DND-41 (cell line): Measurements from ENCODE around the gene RAD50.

Experiments used
- ATAC-seq: fragments of 200-7000 bp; cut with Tn5 transposase; 3 replicates; pipeline ENCODE4 v1.9.1; 2021; ENCODE audit warnings: low read depth; ENCODE audit not compliant: insufficient read depth
- DNase-seq: peaks from one replicate; pipeline ENCODE4 v3.0.0-alpha.2; 2020
- H2AFZ ChIP-seq: 2 replicates; pipeline ENCODE4 v1.6.0; 2012; ENCODE audit warnings: low read depth, low read length
- H3K27ac ChIP-seq: 2 replicates; pipeline ENCODE4 v1.5.1; 2012; ENCODE audit warnings: low read length, inconsistent platforms
- H3K27me3 ChIP-seq: fragments of 200-600 bp; sonication (generic); 2 replicates; pipeline ENCODE4 v1.6.0; 2012; ENCODE audit warnings: low read length, mild to moderate bottlenecking, inconsistent platforms; ENCODE audit not compliant: insufficient read depth, poor library complexity
- H3K36me3 ChIP-seq: 2 replicates; pipeline ENCODE4 v1.5.1; 2012; ENCODE audit warnings: low read length, inconsistent platforms; ENCODE audit not compliant: insufficient read depth
- H3K4me1 ChIP-seq: 2 replicates; pipeline ENCODE4 v1.5.1; 2012; ENCODE audit warnings: mild to moderate bottlenecking, low read length; ENCODE audit not compliant: insufficient read depth
- H3K4me2 ChIP-seq: 2 replicates; pipeline ENCODE4 v1.6.0; 2012; ENCODE audit warnings: mild to moderate bottlenecking, moderate library complexity, low read length, inconsistent platforms; ENCODE audit not compliant: insufficient read depth
- H3K4me3 ChIP-seq, 2 experiments: fragments of 200-600 bp in 1 of 2; shearing (Covaris generic) in 1 of 2; 2 replicates each; pipeline ENCODE4 v1.5.1; 2012 to 2016; ENCODE audit warnings: inconsistent platforms in 2 of 2, low read length in 2 of 2, mild to moderate bottlenecking in 2 of 2, low read depth in 1 of 2, moderate library complexity in 1 of 2
- H3K79me2 ChIP-seq: 2 replicates; pipeline ENCODE4 v1.6.0; 2012; ENCODE audit warnings: low read length, inconsistent platforms; ENCODE audit not compliant: insufficient read depth
- H3K9ac ChIP-seq: 2 replicates; pipeline ENCODE4 v1.6.0; 2012; ENCODE audit warnings: low read depth, mild to moderate bottlenecking, inconsistent platforms, low read length, moderate library complexity
- H3K9me3 ChIP-seq: 2 replicates; pipeline ENCODE4 v1.5.1; 2012; ENCODE audit warnings: low read length, moderate library complexity, mild to moderate bottlenecking, inconsistent platforms; ENCODE audit not compliant: insufficient read depth, severe bottlenecking
- H4K20me1 ChIP-seq: 2 replicates; pipeline ENCODE4 v1.6.0; 2012; ENCODE audit warnings: low read length; ENCODE audit not compliant: insufficient read depth
- EZH2 ChIP-seq: IDR thresholded peaks from 3 replicates; pipeline ENCODE4 v1.6.1; 2012; ENCODE audit warnings: borderline replicate concordance, low read depth, mild to moderate bottlenecking, moderate library complexity, low read length, inconsistent platforms; ENCODE audit not compliant: severe bottlenecking
- TF ChIP-seq, protein P1 (sequence below): IDR thresholded peaks from 2 replicates; pipeline ENCODE4 v1.5.1; 2012; ENCODE audit warnings: borderline replicate concordance, low read length, moderate library complexity, mild to moderate bottlenecking; ENCODE audit not compliant: poor library complexity, severe bottlenecking; ENCODE audit errors: extremely low read depth

RAD50 gene

DNA sequence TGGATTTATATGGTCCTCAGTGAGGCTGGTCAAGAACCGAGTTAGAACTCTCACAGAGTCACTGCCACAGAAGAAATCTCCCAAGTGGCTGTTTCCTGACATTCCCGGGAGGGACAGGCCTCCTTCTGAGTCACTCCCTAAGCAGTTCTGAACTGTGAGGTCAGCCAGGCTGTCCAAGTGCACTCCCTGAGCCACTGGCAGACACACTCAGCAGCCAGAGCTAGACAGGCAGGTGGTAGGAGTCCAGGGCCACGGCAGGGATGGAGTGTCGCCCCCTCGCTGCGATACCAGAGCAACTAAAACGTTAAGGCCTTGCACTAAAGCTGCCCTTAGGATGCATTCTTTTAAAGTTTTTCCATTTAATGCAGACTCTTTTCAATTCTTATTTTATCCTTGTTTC, 120.4 kb downstream of the RAD50 start:
- H2AFZ ChIP-seq: no peak overlapping the region
- DNase-seq (no peak), ATAC-seq (no peak)

DNA sequence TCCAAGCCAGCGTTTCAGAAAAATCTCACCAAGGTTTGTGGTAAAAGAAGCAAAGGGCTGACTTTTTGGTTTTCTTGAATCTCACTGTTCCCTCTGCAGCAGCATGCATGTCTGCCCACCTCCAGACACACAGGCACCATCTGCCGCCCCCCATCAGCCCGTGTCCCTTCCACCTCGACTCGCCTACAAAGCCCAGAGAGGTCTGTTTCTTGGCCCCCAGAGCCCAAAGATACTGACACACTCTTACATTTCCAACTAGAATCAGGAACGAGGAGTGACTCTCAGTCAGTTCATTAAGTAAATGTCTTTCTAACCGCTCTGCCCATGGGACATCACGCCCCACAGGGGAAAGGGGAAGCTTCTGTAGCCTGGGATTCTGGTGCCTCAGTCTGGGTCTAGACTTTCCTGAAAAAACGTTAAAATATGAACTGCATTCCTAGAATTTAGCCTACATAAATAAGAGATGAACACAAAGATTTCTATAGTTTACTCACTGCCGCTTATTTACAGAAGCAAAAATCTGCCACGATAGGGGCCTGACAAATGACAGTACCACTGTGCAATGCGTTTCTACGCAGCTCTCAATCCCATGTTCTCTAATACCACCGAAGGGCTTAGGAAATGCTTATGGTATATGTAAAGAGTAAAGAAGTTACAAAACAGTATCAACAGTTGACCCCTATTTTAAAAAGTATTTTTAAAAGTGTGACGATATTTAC, 121.1 kb downstream of the RAD50 start:
- H3K9ac ChIP-seq: no peak overlapping the region
- H3K79me2 ChIP-seq: no peaks in the 10 kb centered on the region
- no peak overlapping the region for H3K4me2 ChIP-seq
- DNase-seq: no peak
- no peak for TF ChIP-seq EZH2
- TF ChIP-seq, protein P1, sequence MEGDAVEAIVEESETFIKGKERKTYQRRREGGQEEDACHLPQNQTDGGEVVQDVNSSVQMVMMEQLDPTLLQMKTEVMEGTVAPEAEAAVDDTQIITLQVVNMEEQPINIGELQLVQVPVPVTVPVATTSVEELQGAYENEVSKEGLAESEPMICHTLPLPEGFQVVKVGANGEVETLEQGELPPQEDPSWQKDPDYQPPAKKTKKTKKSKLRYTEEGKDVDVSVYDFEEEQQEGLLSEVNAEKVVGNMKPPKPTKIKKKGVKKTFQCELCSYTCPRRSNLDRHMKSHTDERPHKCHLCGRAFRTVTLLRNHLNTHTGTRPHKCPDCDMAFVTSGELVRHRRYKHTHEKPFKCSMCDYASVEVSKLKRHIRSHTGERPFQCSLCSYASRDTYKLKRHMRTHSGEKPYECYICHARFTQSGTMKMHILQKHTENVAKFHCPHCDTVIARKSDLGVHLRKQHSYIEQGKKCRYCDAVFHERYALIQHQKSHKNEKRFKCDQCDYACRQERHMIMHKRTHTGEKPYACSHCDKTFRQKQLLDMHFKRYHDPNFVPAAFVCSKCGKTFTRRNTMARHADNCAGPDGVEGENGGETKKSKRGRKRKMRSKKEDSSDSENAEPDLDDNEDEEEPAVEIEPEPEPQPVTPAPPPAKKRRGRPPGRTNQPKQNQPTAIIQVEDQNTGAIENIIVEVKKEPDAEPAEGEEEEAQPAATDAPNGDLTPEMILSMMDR: no peak
- no peak overlapping the region for H3K27ac ChIP-seq
- no peaks in the 10 kb centered on the region for H3K36me3 ChIP-seq
- no peaks in the 10 kb centered on the region for H3K9me3 ChIP-seq
- H3K4me1 ChIP-seq: no peaks in the 10 kb centered on the region
- H2AFZ ChIP-seq: no peak overlapping the region
- ATAC-seq: no peak
- no peak overlapping the region for H3K4me3 ChIP-seq
- H4K20me1 ChIP-seq: no peaks in the 10 kb centered on the region
- H3K27me3 ChIP-seq: no peaks in the 10 kb centered on the region

More for the DNA sequence above, 120.4 kb downstream of the RAD50 start:
- Histone ChIP-seq H3K4me2 (no peak overlapping the region), H3K36me3 (no peaks in the 10 kb centered on the region), H3K79me2 (no peaks in the 10 kb centered on the region), H3K4me1 (no peaks in the 10 kb centered on the region), H4K20me1 (no peaks in the 10 kb centered on the region), H3K27ac (no peak overlapping the region), H3K27me3 (no peaks in the 10 kb centered on the region), H3K9ac (no peak overlapping the region), H3K9me3 (no peaks in the 10 kb centered on the region), H3K4me3 (no peak overlapping the region)
- no peak for TF ChIP-seq EZH2
- TF ChIP-seq, protein P1: no peak

DNA sequence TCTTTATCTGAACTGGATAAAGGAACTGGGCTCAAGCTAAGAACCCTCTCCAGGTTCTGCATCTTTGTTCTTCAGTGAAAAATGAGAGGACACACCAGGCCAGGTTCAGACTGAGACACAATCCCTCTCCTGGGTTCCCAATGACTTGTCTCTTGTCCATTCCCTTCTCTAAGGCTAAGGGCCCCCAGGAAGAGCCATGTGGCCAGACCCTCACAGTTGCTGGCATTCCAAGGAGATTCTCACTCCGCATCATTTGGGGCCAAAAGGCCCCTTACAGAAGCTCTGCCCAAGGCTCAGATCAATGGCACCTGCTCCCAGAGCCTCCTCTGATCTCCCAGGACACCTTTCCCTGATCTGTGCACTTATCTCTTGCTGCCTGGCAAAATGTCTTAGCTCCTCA, 122.0 kb downstream of the RAD50 start:
- no peaks in the 10 kb centered on the region for H3K4me1 ChIP-seq
- H3K79me2 ChIP-seq: no peaks in the 10 kb centered on the region
- DNase-seq (no peak), ATAC-seq (no peak)
- no peak overlapping the region for H3K9ac ChIP-seq
- H3K4me3 ChIP-seq: no peak overlapping the region
- H2AFZ ChIP-seq: no peak overlapping the region
- no peaks in the 10 kb centered on the region for H3K36me3 ChIP-seq
- no peak overlapping the region for H3K27ac ChIP-seq
- H3K9me3 ChIP-seq: no peaks in the 10 kb centered on the region
- no peak overlapping the region for H3K4me2 ChIP-seq
- no peaks in the 10 kb centered on the region for H4K20me1 ChIP-seq
- TF ChIP-seq EZH2: no peak
- TF ChIP-seq, protein P1: no peak
- no peaks in the 10 kb centered on the region for H3K27me3 ChIP-seq
